Activated T-helper 1 cell treated with anti-CD3 and anti-CD28 coated beads, Interleukin-12 subunit alpha, Interleukin-12 subunit beta, Interleukin-2, Interleukin-4 antibody, amounts not matched to agents 30 ng/mL and 10 ng/mL and 1 ng/mL, durations not matched to agents 14 hours and 24 hours and 36 hours (primary cell): ENCODE results near the gene SMARCA2. TPM values are rescaled to one million over a fixed set of nuclear protein-coding genes. Genes with fewer than 3 reads are reported as not detected.

Source experiments
- DNase-seq: peaks from one replicate; pipeline ENCODE4 v3.0.0; 2021; ENCODE audit warnings: low spot score
- H3K27ac Mint-ChIP-seq: one replicate; pipeline ENCODE4 v1.8.0; 2021; ENCODE audit warnings: mild to moderate bottlenecking, mixed read lengths
- H3K27me3 Mint-ChIP-seq: one replicate; pipeline ENCODE4 v1.8.0; 2022; ENCODE audit warnings: mild to moderate bottlenecking, moderate library complexity, mixed read lengths; ENCODE audit not compliant: insufficient read depth
- H3K36me3 Mint-ChIP-seq: one replicate; pipeline ENCODE4 v1.8.0; 2021; ENCODE audit warnings: low read depth, mixed read lengths
- H3K4me1 Mint-ChIP-seq: one replicate; pipeline ENCODE4 v1.8.0; 2021; ENCODE audit warnings: low read depth, mixed read lengths
- H3K4me3 Mint-ChIP-seq: one replicate; pipeline ENCODE4 v1.8.0; 2021; ENCODE audit warnings: mild to moderate bottlenecking, moderate library complexity, mixed read lengths
- H3K9me3 Mint-ChIP-seq: one replicate; pipeline ENCODE4 v1.8.0; 2021; ENCODE audit warnings: mixed read lengths
- intact Hi-C: fragments of 100-400 bp; cut with micrococcal nuclease; formaldehyde crosslinking; loops from one replicate; pipeline ENCODE4 v1.15.1; 2024
- total RNA-seq: library from RNA; stranded (reverse); gene quantifications from 2 replicates; pipeline ENCODE4 v1.2.3, GENCODE V29; 2022

SMARCA2 gene
- total RNA-seq, 1 donor from 2014 or later: 105 TPM

DNA sequence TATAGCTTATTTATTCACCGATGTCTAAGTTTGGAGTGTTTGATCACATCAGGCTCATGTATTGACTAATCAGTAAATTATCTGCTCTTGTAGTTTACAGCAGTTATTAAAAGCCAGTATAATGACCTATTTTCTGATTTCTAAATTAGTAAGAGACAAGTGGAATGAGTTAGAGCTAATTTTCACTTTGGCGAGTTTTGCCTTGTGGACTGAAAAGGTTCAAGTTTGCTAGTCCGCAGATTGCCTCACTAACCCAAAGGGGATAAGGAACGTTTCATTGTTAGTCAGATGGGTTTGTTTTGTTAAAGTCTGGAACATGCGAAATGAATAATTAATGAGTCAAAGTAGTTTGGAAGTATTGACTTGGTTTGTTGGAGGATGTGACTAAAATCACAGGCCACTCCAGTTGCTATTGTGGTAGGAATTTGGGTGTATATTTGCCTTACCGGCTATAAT lies 40.1 kb downstream of the SMARCA2 start:
- Mint-ChIP-seq H3K36me3 (peaks cover 43% of the 10 kb centered on the region), H3K4me3 (no peak overlapping the region), H3K27me3 (no peaks in the 10 kb centered on the region), H3K9me3 (no peaks in the 10 kb centered on the region), H3K4me1 (peaks cover 46% of the 10 kb centered on the region), H3K27ac (no peak overlapping the region)
- no peak for DNase-seq
- intact Hi-C loops: loop anchor here (1.0 kb wide), 1 partner anchor 176 kb away; no protein-coding TSS in a partner anchor

DNA sequence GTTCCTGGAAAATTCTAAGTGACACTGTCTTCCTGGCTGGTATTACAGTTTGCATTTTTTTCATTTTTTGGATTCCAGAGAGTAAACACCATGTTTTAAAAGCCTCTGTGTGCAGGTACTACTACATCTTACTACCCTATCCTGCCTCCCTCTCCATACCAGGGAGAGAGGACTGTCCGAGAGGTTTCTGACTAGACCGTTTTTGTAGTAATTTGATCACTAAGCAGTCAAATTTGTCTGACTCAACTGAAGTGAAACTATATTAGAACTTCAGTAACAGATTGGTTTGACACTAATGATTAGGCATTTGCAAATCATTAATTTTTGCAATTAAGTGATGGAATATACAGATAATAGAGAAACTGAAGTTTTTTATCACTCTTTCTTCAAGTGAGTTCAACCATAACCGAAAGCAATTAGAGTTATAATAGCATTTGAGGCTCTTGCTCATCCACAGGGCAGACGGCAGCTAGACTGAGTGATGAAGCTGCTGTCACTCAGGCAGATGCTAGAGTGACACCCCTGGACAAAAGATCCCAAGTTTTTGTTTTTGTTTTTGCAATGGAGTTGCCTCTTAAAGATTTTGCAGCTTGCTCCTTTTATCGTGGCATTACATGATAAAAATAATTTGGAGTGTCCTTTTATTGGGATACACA lies 44.3 kb downstream of the SMARCA2 start:
- Mint-ChIP-seq H3K36me3 (peaks cover 56% of the 10 kb centered on the region), H3K27ac (no peak overlapping the region), H3K4me3 (no peak overlapping the region), H3K9me3 (no peaks in the 10 kb centered on the region), H3K27me3 (no peaks in the 10 kb centered on the region), H3K4me1 (peaks cover 19% of the 10 kb centered on the region)
- intact Hi-C loops: no loop called here
- no peak for DNase-seq

DNA sequence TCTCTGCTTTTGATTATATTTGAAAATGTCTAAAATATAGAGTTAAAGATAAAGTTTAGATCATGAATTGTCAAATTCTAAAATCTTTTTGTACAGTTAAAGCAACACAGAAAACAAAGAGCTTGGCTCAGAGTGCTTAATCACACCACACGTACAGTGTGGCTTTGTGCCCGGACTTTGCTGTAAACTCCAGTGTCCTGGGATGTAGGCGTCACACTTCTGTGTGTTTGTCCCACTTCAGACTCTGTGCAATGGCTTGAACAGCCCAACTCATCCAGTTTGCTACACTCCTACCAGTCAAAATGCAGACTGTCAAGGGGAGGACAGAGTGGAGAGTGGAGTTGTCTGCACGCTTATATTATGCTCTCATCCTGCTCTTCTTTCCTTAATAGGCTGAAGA lies 45.3 kb downstream of the SMARCA2 start:
- H3K36me3 Mint-ChIP-seq: peaks cover 59% of the 10 kb centered on the region
- no peak for DNase-seq
- H3K27me3 Mint-ChIP-seq: no peaks in the 10 kb centered on the region
- intact Hi-C loops: no loop called here
- H3K4me1 Mint-ChIP-seq: peaks cover 9% of the 10 kb centered on the region
- H3K4me3 Mint-ChIP-seq: no peak overlapping the region
- no peak overlapping the region for H3K27ac Mint-ChIP-seq
- H3K9me3 Mint-ChIP-seq: no peaks in the 10 kb centered on the region

DNA sequence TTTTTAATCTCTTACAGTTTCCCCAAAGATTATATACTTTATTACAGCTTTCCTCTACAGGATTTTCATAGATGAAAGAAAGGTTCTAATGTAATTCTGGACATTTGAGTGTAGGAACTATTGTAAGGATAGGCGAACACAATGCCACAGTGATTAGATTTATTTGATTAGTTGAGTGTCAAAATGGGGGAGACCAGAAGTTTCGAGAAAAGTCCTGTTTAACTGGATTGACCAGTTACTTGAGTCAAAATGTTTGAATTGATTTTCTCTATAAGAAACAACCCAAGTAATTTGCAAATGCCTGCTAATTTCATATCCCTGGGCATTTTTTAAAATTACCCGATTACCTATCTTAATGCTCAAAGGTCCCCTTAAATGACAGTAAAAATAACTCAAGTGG lies 50.6 kb downstream of the SMARCA2 start:
- intact Hi-C loops: loop anchor here (5.0 kb wide), 1 partner anchor 183 kb away; no protein-coding TSS in a partner anchor
- Mint-ChIP-seq H3K27ac (no peak overlapping the region), H3K36me3 (peaks cover 41% of the 10 kb centered on the region)

GRCh38 chr9:2066312-2067273 lies 51.4 kb downstream of the SMARCA2 start:
- Mint-ChIP-seq H3K4me3 (no peak overlapping the region), H3K27ac (no peak overlapping the region), H3K36me3 (peaks cover 42% of the 10 kb centered on the region), H3K9me3 (no peaks in the 10 kb centered on the region), H3K4me1 (peaks cover 7% of the 10 kb centered on the region), H3K27me3 (no peaks in the 10 kb centered on the region)
- DNase-seq: no peak
- intact Hi-C loops: loop anchor here (5.0 kb wide), 1 partner anchor 184 kb away; no protein-coding TSS in a partner anchor

More for the DNA sequence above, 50.6 kb downstream of the SMARCA2 start:
- no peak for DNase-seq
- H3K4me1 Mint-ChIP-seq: peaks cover 7% of the 10 kb centered on the region
- H3K27me3 Mint-ChIP-seq: no peaks in the 10 kb centered on the region
- no peak overlapping the region for H3K4me3 Mint-ChIP-seq
- no peaks in the 10 kb centered on the region for H3K9me3 Mint-ChIP-seq

DNA sequence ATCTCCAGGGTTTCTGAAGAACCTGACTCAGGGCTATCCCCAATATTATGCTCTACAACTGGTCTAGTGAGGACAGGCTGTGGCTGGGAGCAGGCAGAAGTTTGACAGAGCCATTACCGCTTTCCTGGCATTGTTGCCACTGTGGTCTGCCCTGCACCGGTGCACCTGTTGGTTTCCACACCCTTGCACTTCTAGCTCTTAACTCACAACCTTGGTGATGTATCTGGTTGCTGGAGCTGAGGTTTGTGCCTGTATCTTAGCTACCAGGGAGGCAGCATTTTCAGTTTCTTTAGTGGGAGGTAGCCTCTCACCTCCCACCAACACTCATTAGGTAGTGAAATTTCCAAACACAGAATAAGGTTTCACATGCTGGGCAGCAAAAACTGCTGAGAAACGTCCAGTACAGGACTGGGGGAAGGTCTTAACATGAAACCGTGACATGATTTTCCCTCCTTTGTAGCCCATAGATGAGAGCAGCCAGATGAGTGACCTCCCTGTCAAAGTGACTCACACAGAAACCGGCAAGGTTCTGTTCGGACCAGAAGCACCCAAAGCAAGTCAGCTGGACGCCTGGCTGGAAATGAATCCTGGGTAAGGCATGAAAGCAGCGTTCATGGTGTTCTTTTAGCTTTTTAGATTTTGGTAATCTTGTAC lies 57.7 kb downstream of the SMARCA2 start:
- DNase-seq: no peak
- no peaks in the 10 kb centered on the region for H3K27me3 Mint-ChIP-seq
- H3K4me3 Mint-ChIP-seq: no peak overlapping the region
- no peak overlapping the region for H3K27ac Mint-ChIP-seq
- peaks cover 61% of the 10 kb centered on the region for H3K36me3 Mint-ChIP-seq
- intact Hi-C loops: no loop called here
- H3K9me3 Mint-ChIP-seq: no peaks in the 10 kb centered on the region
- peaks cover 5% of the 10 kb centered on the region for H3K4me1 Mint-ChIP-seq

- peaks cover 7% of the 10 kb centered on the region for H3K4me1 Mint-ChIP-seq
- no peak overlapping the region for H3K4me3 Mint-ChIP-seq
- H3K27me3 Mint-ChIP-seq: no peaks in the 10 kb centered on the region
- no peak for DNase-seq
- peaks cover 51% of the 10 kb centered on the region for H3K36me3 Mint-ChIP-seq
- intact Hi-C loops: loop anchor here (10.0 kb wide), 2 partner anchors 278 to 618 kb away; no protein-coding TSS in a partner anchor
- H3K27ac Mint-ChIP-seq: no peak overlapping the region
- no peaks in the 10 kb centered on the region for H3K9me3 Mint-ChIP-seq
Measured at GRCh38 chr9:2082772-2083171, 67.6 kb downstream of the SMARCA2 start.

- Mint-ChIP-seq H3K4me1 (peaks cover 11% of the 10 kb centered on the region), H3K9me3 (no peaks in the 10 kb centered on the region), H3K27ac (no peak overlapping the region), H3K36me3 (peaks cover 55% of the 10 kb centered on the region), H3K27me3 (no peaks in the 10 kb centered on the region), H3K4me3 (no peak overlapping the region)
- DNase-seq: no peak
- intact Hi-C loops: loop anchor here (10.0 kb wide), 2 partner anchors 279 to 619 kb away; no protein-coding TSS in a partner anchor
Measured at GRCh38 chr9:2083479-2083878, 68.3 kb downstream of the SMARCA2 start.

GRCh38 chr9:2085716-2086115 lies 70.6 kb downstream of the SMARCA2 start:
- peaks cover 47% of the 10 kb centered on the region for H3K36me3 Mint-ChIP-seq
- peaks cover 19% of the 10 kb centered on the region for H3K4me1 Mint-ChIP-seq
- H3K27me3 Mint-ChIP-seq: no peaks in the 10 kb centered on the region
- H3K9me3 Mint-ChIP-seq: no peaks in the 10 kb centered on the region
- H3K27ac Mint-ChIP-seq: no peak overlapping the region
- no peak overlapping the region for H3K4me3 Mint-ChIP-seq
- no peak for DNase-seq
- intact Hi-C loops: loop anchor here (5.0 to 10.0 kb wide), 4 partner anchors 143 to 621 kb away; no protein-coding TSS in a partner anchor

DNA sequence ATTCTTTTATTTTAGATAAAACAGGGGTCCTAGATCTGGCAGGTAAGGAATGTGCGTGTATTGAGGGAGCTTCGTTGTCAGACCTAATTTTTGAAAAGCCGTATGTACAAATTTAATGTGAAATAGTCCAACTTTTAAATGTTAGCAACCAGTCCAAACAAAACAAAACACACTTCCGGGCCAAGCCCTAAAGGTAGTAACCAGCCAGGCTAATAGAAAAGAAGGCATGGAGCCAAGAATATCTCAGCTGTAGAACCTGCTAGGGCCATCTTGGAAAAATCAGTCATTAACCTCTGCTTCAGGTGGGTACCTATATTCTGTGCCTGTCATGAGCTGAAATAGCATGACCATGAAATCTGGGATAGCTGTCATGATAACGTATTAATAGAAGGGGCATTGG lies 71.0 kb downstream of the SMARCA2 start:
- H3K27ac Mint-ChIP-seq: no peak overlapping the region

GRCh38 chr9:2086971-2087370 lies 71.8 kb downstream of the SMARCA2 start:
- Mint-ChIP-seq H3K9me3 (no peaks in the 10 kb centered on the region), H3K36me3 (peaks cover 54% of the 10 kb centered on the region), H3K27ac (no peak overlapping the region), H3K4me1 (peaks cover 19% of the 10 kb centered on the region), H3K27me3 (no peaks in the 10 kb centered on the region), H3K4me3 (no peak overlapping the region)
- DNase-seq: no peak
- intact Hi-C loops: loop anchor here (1.0 to 10.0 kb wide), 8 partner anchors 33 to 622 kb away; partner anchors contain the start of gene SMARCA2

More for the DNA sequence above, 71.0 kb downstream of the SMARCA2 start:
- Mint-ChIP-seq H3K36me3 (peaks cover 49% of the 10 kb centered on the region), H3K4me1 (peaks cover 19% of the 10 kb centered on the region), H3K9me3 (no peaks in the 10 kb centered on the region), H3K4me3 (no peak overlapping the region), H3K27me3 (no peaks in the 10 kb centered on the region)
- intact Hi-C loops: loop anchor here (5.0 to 10.0 kb wide), 4 partner anchors 144 to 621 kb away; no protein-coding TSS in a partner anchor
- DNase-seq: no peak
